H9 (cell line): ENCODE data around the gene ARHGEF12. TPM values are rescaled to one million over a fixed set of nuclear protein-coding genes. Genes with fewer than 3 reads are reported as not detected.

Experiments used
- DNase-seq: peaks from one replicate; pipeline ENCODE4 v3.0.0-alpha.2; 2017
- H2AFZ ChIP-seq: one replicate; pipeline ENCODE4 v1.6.1; 2013; ENCODE audit warnings: mild to moderate bottlenecking, low read length, control low read depth, moderate library complexity
- H2AK5ac ChIP-seq: 2 replicates; pipeline ENCODE4 v1.6.1; 2013; ENCODE audit warnings: low read length, control low read depth, mixed read lengths; ENCODE audit not compliant: insufficient read length
- H2BK120ac ChIP-seq: one replicate; pipeline ENCODE4 v1.6.1; 2013; ENCODE audit warnings: low read depth, mild to moderate bottlenecking, low read length, control low read depth, inconsistent platforms; ENCODE audit not compliant: poor library complexity, severe bottlenecking
- H2BK12ac ChIP-seq: 2 replicates; pipeline ENCODE4 v1.6.1; 2013; ENCODE audit warnings: low read length, control low read depth, mixed read lengths, low read depth; ENCODE audit not compliant: insufficient read length
- H2BK15ac ChIP-seq: 2 replicates; pipeline ENCODE4 v1.6.1; 2013; ENCODE audit warnings: low read depth, low read length, control low read depth
- H2BK20ac ChIP-seq: one replicate; pipeline ENCODE4 v1.6.1; 2013; ENCODE audit warnings: low read depth, mild to moderate bottlenecking, low read length, control low read depth, inconsistent platforms; ENCODE audit not compliant: poor library complexity, severe bottlenecking
- H2BK5ac ChIP-seq: 2 replicates; pipeline ENCODE4 v1.6.1; 2013; ENCODE audit warnings: low read length, control low read depth, mixed read lengths; ENCODE audit not compliant: insufficient read length
- H3K14ac ChIP-seq: 2 replicates; pipeline ENCODE4 v1.6.1; 2013; ENCODE audit warnings: low read length, control low read depth; ENCODE audit not compliant: insufficient read depth
- H3K18ac ChIP-seq: 2 replicates; pipeline ENCODE4 v1.6.1; 2013; ENCODE audit warnings: low read depth, mild to moderate bottlenecking, mixed read lengths, low read length, control low read depth; ENCODE audit not compliant: insufficient read length
- H3K23ac ChIP-seq: 2 replicates; pipeline ENCODE4 v1.6.1; 2013; ENCODE audit warnings: low read length, control low read depth, mixed read lengths, low read depth; ENCODE audit not compliant: insufficient read length
- H3K23me2 ChIP-seq: 2 replicates; pipeline ENCODE4 v1.6.1; 2013; ENCODE audit warnings: low read depth, mild to moderate bottlenecking, mixed read lengths, low read length, control low read depth; ENCODE audit not compliant: insufficient read length, poor library complexity, severe bottlenecking
- H3K27ac ChIP-seq: 2 replicates; pipeline ENCODE4 v1.5.1; 2013; ENCODE audit warnings: low read length, control low read depth, mixed read lengths, low read depth; ENCODE audit not compliant: insufficient read length
- H3K27me3 ChIP-seq: 2 replicates; pipeline ENCODE4 v1.6.1; 2013; ENCODE audit warnings: low read length, control low read depth, inconsistent platforms; ENCODE audit not compliant: insufficient read depth
- H3K4ac ChIP-seq: 2 replicates; pipeline ENCODE4 v1.6.1; 2013; ENCODE audit warnings: low read depth, mild to moderate bottlenecking, control low read depth, inconsistent platforms, low read length, moderate library complexity
- H3K4me1 ChIP-seq: 2 replicates; pipeline ENCODE4 v1.6.1; 2013; ENCODE audit warnings: low read length, control low read depth, inconsistent platforms; ENCODE audit not compliant: insufficient read depth
- H3K4me2 ChIP-seq: 2 replicates; pipeline ENCODE4 v1.6.1; 2013; ENCODE audit warnings: low read length, control low read depth, mixed read lengths; ENCODE audit not compliant: insufficient read length, insufficient read depth
- H3K56ac ChIP-seq: 2 replicates; pipeline ENCODE4 v1.6.1; 2013; ENCODE audit warnings: low read depth, mild to moderate bottlenecking, mixed read lengths, low read length, control low read depth; ENCODE audit not compliant: insufficient read length
- H3K79me1 ChIP-seq: 2 replicates; pipeline ENCODE4 v1.6.1; 2013; ENCODE audit warnings: low read depth, mild to moderate bottlenecking, moderate library complexity, low read length, control low read depth, inconsistent platforms; ENCODE audit not compliant: insufficient read depth, poor library complexity, severe bottlenecking
- H3K79me2 ChIP-seq: 2 replicates; pipeline ENCODE4 v1.6.1; 2013; ENCODE audit warnings: low read length, control low read depth, inconsistent platforms; ENCODE audit not compliant: insufficient read depth
- H3K9ac ChIP-seq: 2 replicates; pipeline ENCODE4 v1.6.1; 2013; ENCODE audit warnings: low read length, control low read depth, mixed read lengths; ENCODE audit not compliant: insufficient read length; ENCODE audit errors: extremely low read depth
- H3K9me3 ChIP-seq: one replicate; pipeline ENCODE4 v1.6.1; 2013; ENCODE audit warnings: low read depth, low read length, inconsistent platforms; ENCODE audit not compliant: control insufficient read depth
- H3T11ph ChIP-seq: one replicate; pipeline ENCODE4 v1.6.1; 2013; ENCODE audit warnings: mild to moderate bottlenecking, low read length, control low read depth, inconsistent platforms
- H4K20me1 ChIP-seq: one replicate; pipeline ENCODE4 v1.6.1; 2013; ENCODE audit not compliant: control insufficient read depth, insufficient read length, insufficient read depth
- H4K5ac ChIP-seq: 2 replicates; pipeline ENCODE4 v1.6.1; 2013; ENCODE audit warnings: low read depth, mild to moderate bottlenecking, mixed read lengths, low read length, control low read depth; ENCODE audit not compliant: insufficient read length
- H4K8ac ChIP-seq: replicated peaks from 2 replicates; pipeline ENCODE4 v1.6.1; 2013; ENCODE audit warnings: low read length, control low read depth, mixed read lengths, low read depth; ENCODE audit not compliant: insufficient read length
- H4K91ac ChIP-seq: 2 replicates; pipeline ENCODE4 v1.6.1; 2013; ENCODE audit warnings: low read depth, mild to moderate bottlenecking, moderate library complexity, mixed read lengths, low read length, control low read depth; ENCODE audit not compliant: insufficient read length
- H3K27ac Mint-ChIP-seq, 3 experiments: 2 replicates in 2 of 3; 3 replicates in 1 of 3; pipeline ENCODE4 v1.8.0; 2020 to 2021; ENCODE audit warnings: mixed read lengths in 3 of 3, mild to moderate bottlenecking in 1 of 3, moderate library complexity in 1 of 3
- H3K27me3 Mint-ChIP-seq: 2 replicates; pipeline ENCODE4 v1.8.0; 2021; ENCODE audit warnings: low read depth, mild to moderate bottlenecking, moderate library complexity, mixed read lengths
- H3K36me3 Mint-ChIP-seq, 3 experiments: 2 replicates in 2 of 3; 3 replicates in 1 of 3; pipeline ENCODE4 v1.8.0; 2020 to 2021; ENCODE audit warnings: low read depth in 3 of 3, mixed read lengths in 3 of 3; ENCODE audit not compliant: insufficient read depth in 1 of 3
- H3K4me1 Mint-ChIP-seq, 2 experiments: 2 replicates each; pipeline ENCODE4 v1.8.0; 2020; ENCODE audit warnings: mixed read lengths in 2 of 2
- H3K4me3 Mint-ChIP-seq, 2 experiments: 2 replicates in 1 of 2; 3 replicates in 1 of 2; pipeline ENCODE4 v1.8.0; 2020 to 2021; ENCODE audit warnings: mild to moderate bottlenecking in 2 of 2, mixed read lengths in 2 of 2, moderate library complexity in 1 of 2
- H3K9me3 Mint-ChIP-seq, 2 experiments: 2 replicates in 1 of 2; 3 replicates in 1 of 2; pipeline ENCODE4 v1.8.0; 2020; ENCODE audit warnings: mild to moderate bottlenecking in 2 of 2, mixed read lengths in 2 of 2, moderate library complexity in 1 of 2
- total RNA-seq: library from RNA; stranded (reverse); gene quantifications from 2 replicates; pipeline ENCODE4 v1.2.1, GENCODE V29; 2021
- TF ChIP-seq, protein P1 (sequence below): fragments of 200-600 bp; sonication (generic); conservative IDR thresholded peaks from 3 replicates; pipeline ENCODE4 v1.8.0; 2021; ENCODE audit warnings: antibody characterized with exemption, mild to moderate bottlenecking

The ARHGEF12 gene
- total RNA-seq, 1 experiment from 2014 or later: 27.0 TPM

DNA sequence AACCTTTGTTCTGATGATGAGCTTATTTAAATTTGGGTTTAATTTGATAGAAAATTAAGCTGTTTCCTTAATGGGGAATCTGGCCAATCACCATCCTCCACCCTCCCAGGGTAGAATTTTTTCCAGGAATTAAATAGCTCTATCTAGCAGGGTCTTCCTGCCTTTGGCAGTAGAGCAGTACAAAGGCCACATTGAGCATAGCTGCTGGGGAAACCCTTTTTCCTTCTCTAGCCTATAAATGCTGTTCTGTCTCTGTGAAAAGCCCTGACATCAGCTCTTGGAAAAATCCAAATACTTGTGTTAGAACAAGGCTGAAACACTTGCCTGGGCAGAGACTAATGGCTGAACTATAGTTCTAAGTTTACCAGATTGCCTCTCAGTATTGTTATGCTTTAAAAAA lies 55.1 kb downstream of the ARHGEF12 start:
- no peak overlapping the region for H2BK20ac ChIP-seq
- Mint-ChIP-seq H3K4me3 (no peak overlapping the region), H3K4me1 (peaks cover 3 to 8% of the 10 kb centered on the region in 2 experiments; a peak in 2 of 4 replicates), H3K27me3 (no peaks in the 10 kb centered on the region), H3K9me3 (peaks cover 14 to 19% of the 10 kb centered on the region in 2 experiments), H3K27ac (0 out of 7 replicates have a peak overlapping the region, but pooled peaks of 1 of the 3 experiments have one; percentile 16), H3K36me3 (peaks cover 1 to 41% (median 15%) of the 10 kb centered on the region in 3 experiments; a peak in 5 of 7 replicates)
- H2AK5ac ChIP-seq: no peak overlapping the region
- H4K5ac ChIP-seq: no peak overlapping the region
- H3K79me1 ChIP-seq: peaks cover 2% of the 10 kb centered on the region
- no peaks in the 10 kb centered on the region for H3K27me3 ChIP-seq
- H3K4ac ChIP-seq: no peak overlapping the region
- no peak overlapping the region for H2AFZ ChIP-seq
- TF ChIP-seq, protein P1, sequence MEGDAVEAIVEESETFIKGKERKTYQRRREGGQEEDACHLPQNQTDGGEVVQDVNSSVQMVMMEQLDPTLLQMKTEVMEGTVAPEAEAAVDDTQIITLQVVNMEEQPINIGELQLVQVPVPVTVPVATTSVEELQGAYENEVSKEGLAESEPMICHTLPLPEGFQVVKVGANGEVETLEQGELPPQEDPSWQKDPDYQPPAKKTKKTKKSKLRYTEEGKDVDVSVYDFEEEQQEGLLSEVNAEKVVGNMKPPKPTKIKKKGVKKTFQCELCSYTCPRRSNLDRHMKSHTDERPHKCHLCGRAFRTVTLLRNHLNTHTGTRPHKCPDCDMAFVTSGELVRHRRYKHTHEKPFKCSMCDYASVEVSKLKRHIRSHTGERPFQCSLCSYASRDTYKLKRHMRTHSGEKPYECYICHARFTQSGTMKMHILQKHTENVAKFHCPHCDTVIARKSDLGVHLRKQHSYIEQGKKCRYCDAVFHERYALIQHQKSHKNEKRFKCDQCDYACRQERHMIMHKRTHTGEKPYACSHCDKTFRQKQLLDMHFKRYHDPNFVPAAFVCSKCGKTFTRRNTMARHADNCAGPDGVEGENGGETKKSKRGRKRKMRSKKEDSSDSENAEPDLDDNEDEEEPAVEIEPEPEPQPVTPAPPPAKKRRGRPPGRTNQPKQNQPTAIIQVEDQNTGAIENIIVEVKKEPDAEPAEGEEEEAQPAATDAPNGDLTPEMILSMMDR: no peak
- H3K14ac ChIP-seq: no peak overlapping the region
- no peak overlapping the region for H3K27ac ChIP-seq
- H3K4me1 ChIP-seq: no peaks in the 10 kb centered on the region; the same call in 1 of the 2 replicates
- no peaks in the 10 kb centered on the region for H3K23me2 ChIP-seq
- no peak overlapping the region for H3T11ph ChIP-seq
- no peak overlapping the region for H4K8ac ChIP-seq
- no peak overlapping the region for H3K18ac ChIP-seq
- H3K79me2 ChIP-seq: no peaks in the 10 kb centered on the region; the same call in 1 of the 2 replicates
- no peak overlapping the region for H2BK5ac ChIP-seq
- no peak overlapping the region for H3K23ac ChIP-seq
- no peak overlapping the region for H3K9ac ChIP-seq
- H4K20me1 ChIP-seq: no peaks in the 10 kb centered on the region
- no peak for DNase-seq
- H2BK15ac ChIP-seq: no peak overlapping the region
- H3K4me2 ChIP-seq: no peak overlapping the region
- H3K56ac ChIP-seq: no peak overlapping the region
- H2BK120ac ChIP-seq: no peak overlapping the region
- H2BK12ac ChIP-seq: no peak overlapping the region
- H4K91ac ChIP-seq: no peak overlapping the region
- H3K9me3 ChIP-seq: peaks cover 5% of the 10 kb centered on the region
